HG03095 (cell line): ENCODE results near the gene PTPRN.

Experiments used
- ATAC-seq: cut with Tn5 transposase; IDR thresholded peaks from one replicate; pipeline ENCODE4 v1.9.1; 2021; ENCODE audit warnings: moderate library complexity; ENCODE audit not compliant: unreplicated experiment

PTPRN gene

DNA sequence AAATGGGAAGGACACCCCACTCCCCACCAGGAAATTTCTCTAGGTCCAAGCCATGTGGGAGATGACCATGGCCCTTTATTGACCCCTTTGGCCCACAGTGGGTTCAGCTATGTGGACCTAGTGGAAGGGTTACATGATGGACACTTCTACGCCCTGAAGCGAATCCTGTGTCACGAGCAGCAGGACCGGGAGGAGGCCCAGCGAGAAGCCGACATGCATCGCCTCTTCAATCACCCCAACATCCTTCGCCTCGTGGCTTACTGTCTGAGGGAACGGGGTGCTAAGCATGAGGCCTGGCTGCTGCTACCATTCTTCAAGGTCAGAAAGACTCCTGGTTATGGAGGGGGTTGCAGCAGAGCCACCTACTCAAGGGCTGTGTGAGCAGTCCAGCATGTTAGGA is 62.6 kb downstream of the PTPRN start:
- no peak for ATAC-seq

GRCh38 chr2:219245899-219246230 is 63.3 kb downstream of the PTPRN start:
- no peak for ATAC-seq

DNA sequence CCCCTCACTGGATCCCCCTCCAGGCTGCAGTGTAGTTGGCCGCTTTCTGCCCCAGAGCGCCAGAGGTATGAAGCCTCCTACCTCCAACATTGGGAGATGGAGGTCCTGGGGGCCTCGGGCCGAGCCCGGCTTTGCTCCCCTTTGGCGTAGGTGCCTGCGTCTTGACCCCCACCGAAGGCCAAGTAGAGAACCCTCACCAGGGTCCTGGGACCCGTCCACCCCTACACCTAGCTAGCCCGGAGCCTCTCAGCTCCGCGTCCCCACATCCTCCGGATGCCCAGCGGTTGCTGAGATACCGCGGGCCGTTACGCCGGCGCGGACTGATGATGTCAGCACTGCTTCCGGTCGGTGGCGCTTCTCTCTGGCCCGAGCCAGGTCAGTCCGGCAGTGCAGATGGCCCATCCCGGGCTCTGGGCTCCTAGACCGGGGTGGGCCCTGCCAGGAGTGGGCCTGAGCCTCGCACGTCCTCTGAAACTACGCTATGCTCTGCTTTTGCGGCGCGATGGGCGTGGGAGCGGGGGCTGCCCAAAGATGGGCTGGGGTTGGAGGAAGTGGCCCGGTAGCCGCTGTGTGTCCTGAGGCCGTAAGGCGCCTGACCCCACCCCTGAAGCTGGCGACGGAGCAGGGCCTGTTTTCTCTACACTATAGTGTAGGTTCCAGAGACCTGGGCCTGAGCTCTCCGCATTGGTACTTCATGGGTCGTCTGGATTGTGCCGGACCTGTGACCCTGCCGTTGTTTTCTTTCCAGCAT is 63.9 kb downstream of the PTPRN start, which contains the start of the genes GLB1L and STK16:
GLB1L (minus strand) TSS at position 297 of the 751 bp plus-strand sequence. CDS start 1,871 bp downstream, outside the sequence.
STK16 (plus strand) TSS at position 332 of the 751 bp plus-strand sequence. CDS start 521 bp downstream, outside the sequence.
- ATAC-seq: peak; percentile 73

- no peak for ATAC-seq
These were observed 64.4 kb downstream of the PTPRN start for GRCh38 chr2:219244789-219245147.

GRCh38 chr2:219243291-219243761 is 65.9 kb downstream of the PTPRN start:
- ATAC-seq: no peak
